ENCODE measurements around the gene ZNF585A.
"Not testable (repeated sequence)": the region's sequence is repeated elsewhere in the genome, so short reads cannot be mapped to it uniquely, and the experiment has no call there.

- not testable (repeated sequence) for TF ChIP-seq CTCF (conservative IDR thresholded peaks at IDR 0.05; ENCODE audit: low read depth, low read length); EZH2 (IDR thresholded peaks at IDR 0.05; ENCODE audit: borderline replicate concordance, low read depth, low read length, poor library complexity, severe bottlenecking)
Measured at GRCh38 chr19:37195248-37195647, 22.8 kb upstream of the ZNF585A start.
